Esophagus squamous epithelium (tissue), 4 donors: ENCODE measurements around the gene ZNF654.

ENCODE experiments used
- POLR2A ChIP-seq, 4 donors: fragments of 450-650 bp; IDR thresholded peaks; one replicate each; pipeline ENCODE4 v1.6.1; 2017; ENCODE audit warnings: antibody characterized with exemption in 4 of 4, mild to moderate bottlenecking in 4 of 4, moderate library complexity in 3 of 4
- TF ChIP-seq, protein P1 (sequence below), 6 experiments: fragments of 450-650 bp in 4 of 6; fragments of 200-600 bp in 2 of 6; sonication (generic) in 2 of 6; IDR thresholded peaks; one replicate each; pipeline ENCODE4 v1.5.1; 2016 to 2019; ENCODE audit warnings: antibody characterized with exemption in 6 of 6, mild to moderate bottlenecking in 4 of 6, moderate library complexity in 4 of 6

DNA sequence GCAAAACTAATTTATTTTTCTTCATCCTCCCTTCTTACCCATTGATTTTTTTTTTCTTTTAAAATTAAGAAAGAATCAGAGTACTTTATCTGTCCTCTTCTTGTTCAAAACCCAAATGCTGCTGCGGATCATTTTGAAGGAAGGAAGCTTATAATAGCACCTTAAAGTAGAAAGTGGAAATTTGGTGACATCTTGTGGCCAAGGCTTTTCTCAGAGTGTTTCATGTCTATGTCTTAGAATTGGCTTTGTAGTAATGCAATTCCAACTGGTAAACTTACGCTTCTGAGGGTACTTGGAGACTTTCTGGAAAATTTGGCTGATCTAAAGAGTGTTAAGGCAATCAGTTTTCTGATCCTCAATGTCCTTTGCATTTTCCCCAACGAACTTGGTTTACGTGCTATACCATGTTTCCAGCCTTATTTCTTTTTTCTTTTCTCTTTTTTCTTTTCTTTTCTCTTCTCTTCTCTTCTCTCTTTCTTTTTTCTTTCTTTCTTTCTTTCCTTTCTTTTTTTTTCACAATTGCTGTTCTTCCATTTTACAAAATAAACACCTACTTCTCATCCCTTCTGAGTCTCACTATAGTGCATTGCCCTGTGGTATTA lies 121.4 kb downstream of the ZNF654 start:
- TF ChIP-seq, protein P1, sequence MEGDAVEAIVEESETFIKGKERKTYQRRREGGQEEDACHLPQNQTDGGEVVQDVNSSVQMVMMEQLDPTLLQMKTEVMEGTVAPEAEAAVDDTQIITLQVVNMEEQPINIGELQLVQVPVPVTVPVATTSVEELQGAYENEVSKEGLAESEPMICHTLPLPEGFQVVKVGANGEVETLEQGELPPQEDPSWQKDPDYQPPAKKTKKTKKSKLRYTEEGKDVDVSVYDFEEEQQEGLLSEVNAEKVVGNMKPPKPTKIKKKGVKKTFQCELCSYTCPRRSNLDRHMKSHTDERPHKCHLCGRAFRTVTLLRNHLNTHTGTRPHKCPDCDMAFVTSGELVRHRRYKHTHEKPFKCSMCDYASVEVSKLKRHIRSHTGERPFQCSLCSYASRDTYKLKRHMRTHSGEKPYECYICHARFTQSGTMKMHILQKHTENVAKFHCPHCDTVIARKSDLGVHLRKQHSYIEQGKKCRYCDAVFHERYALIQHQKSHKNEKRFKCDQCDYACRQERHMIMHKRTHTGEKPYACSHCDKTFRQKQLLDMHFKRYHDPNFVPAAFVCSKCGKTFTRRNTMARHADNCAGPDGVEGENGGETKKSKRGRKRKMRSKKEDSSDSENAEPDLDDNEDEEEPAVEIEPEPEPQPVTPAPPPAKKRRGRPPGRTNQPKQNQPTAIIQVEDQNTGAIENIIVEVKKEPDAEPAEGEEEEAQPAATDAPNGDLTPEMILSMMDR (IDR thresholded peaks at IDR 0.05) = peak in 2 of 6 experiments; percentile 11 to 37
- TF ChIP-seq POLR2A (IDR thresholded peaks at IDR 0.05) = no peak
